ENCODE data around the gene CHST11.
A peak's percentile ranks its signal among the peaks of the same experiment; 100 is the strongest.

Gene CHST11

GRCh38 chr12:104714369-104714768 lies 257.6 kb downstream of the CHST11 start:
- DNase-seq (ENCODE audit: low read depth, low spot score), result no peak
- H3K4me3 ChIP-seq (ENCODE audit: low read depth, low read length), result no peak overlapping the region
- in situ Hi-C loops (cut with HindIII; ENCODE audit: low sequenced_read_pairs), result no loop called here
- no peak for TF ChIP-seq CTCF (IDR thresholded peaks at IDR 0.05; ENCODE audit: low read depth, low read length)

GRCh38 chr12:104716172-104716571 lies 259.4 kb downstream of the CHST11 start:
- no peak for DNase-seq (ENCODE audit: low read depth, low spot score)
- in situ Hi-C loops (cut with HindIII; ENCODE audit: low sequenced_read_pairs), result no loop called here
- no peak for TF ChIP-seq CTCF (IDR thresholded peaks at IDR 0.05; ENCODE audit: low read depth, low read length)
- H3K4me3 ChIP-seq (ENCODE audit: low read depth, low read length), result no peak overlapping the region

GRCh38 chr12:104718304-104718929 lies 261.7 kb downstream of the CHST11 start:
- DNase-seq (ENCODE audit: low read depth, low spot score), result peak; percentile 55
- H3K4me3 ChIP-seq (ENCODE audit: low read depth, low read length), result no peak overlapping the region
- TF ChIP-seq CTCF (IDR thresholded peaks at IDR 0.05; ENCODE audit: low read depth, low read length), result no peak
- in situ Hi-C loops (cut with HindIII; ENCODE audit: low sequenced_read_pairs), result no loop called here

- no peak for DNase-seq (ENCODE audit: low read depth, low spot score)
- in situ Hi-C loops (cut with HindIII; ENCODE audit: low sequenced_read_pairs), result no loop called here
- TF ChIP-seq CTCF (IDR thresholded peaks at IDR 0.05; ENCODE audit: low read depth, low read length), result no peak
- H3K4me3 ChIP-seq (ENCODE audit: low read depth, low read length), result no peak overlapping the region
These were observed 263.1 kb downstream of the CHST11 start for GRCh38 chr12:104719700-104720338.

- TF ChIP-seq CTCF (IDR thresholded peaks at IDR 0.05; ENCODE audit: low read depth, low read length), result no peak
- no peak overlapping the region for H3K4me3 ChIP-seq (ENCODE audit: low read depth, low read length)
- in situ Hi-C loops (cut with HindIII; ENCODE audit: low sequenced_read_pairs), result no loop called here
- DNase-seq (ENCODE audit: low read depth, low spot score), result peak; percentile 86
These were observed 263.7 kb downstream of the CHST11 start for GRCh38 chr12:104720339-104721038.

- TF ChIP-seq CTCF (IDR thresholded peaks at IDR 0.05; ENCODE audit: low read depth, low read length), result no peak
- H3K4me3 ChIP-seq (ENCODE audit: low read depth, low read length), result no peak overlapping the region
- no peak for DNase-seq (ENCODE audit: low read depth, low spot score)
- in situ Hi-C loops (cut with HindIII; ENCODE audit: low sequenced_read_pairs), result no loop called here
These were observed 264.3 kb downstream of the CHST11 start for GRCh38 chr12:104721039-104721405.

Measured in astrocyte of the spinal cord (primary cell).